Hepatocyte (in vitro differentiated cells): ENCODE results near the gene ATG16L2.

Experiments
- CTCF ChIP-seq: fragments of 200-600 bp; sonication (generic); IDR thresholded peaks from 2 replicates; pipeline ENCODE4 v1.5.1; 2016; ENCODE audit warnings: antibody characterized with exemption, mild to moderate bottlenecking; ENCODE audit not compliant: poor library complexity
- EZH2 ChIP-seq: fragments of 200-600 bp; sonication (generic); IDR thresholded peaks from 2 replicates; pipeline ENCODE4 v1.6.1; 2016; ENCODE audit warnings: antibody characterized with exemption, mild to moderate bottlenecking, borderline replicate concordance
- EZH2phosphoT487 ChIP-seq: fragments of 200-600 bp; sonication (generic); IDR thresholded peaks from one replicate; pipeline ENCODE4 v1.6.1; 2018; ENCODE audit warnings: antibody characterized with exemption, mild to moderate bottlenecking, low read depth, moderate library complexity; ENCODE audit not compliant: unreplicated experiment, severe bottlenecking

- TF ChIP-seq CTCF (no peak), EZH2 (no peak), EZH2phosphoT487 (no peak)
Observed at GRCh38 chr11:72813740-72814285, 398 bp upstream of the ATG16L2 start.
